Measurements from ENCODE around the gene TBXAS1.

DNA sequence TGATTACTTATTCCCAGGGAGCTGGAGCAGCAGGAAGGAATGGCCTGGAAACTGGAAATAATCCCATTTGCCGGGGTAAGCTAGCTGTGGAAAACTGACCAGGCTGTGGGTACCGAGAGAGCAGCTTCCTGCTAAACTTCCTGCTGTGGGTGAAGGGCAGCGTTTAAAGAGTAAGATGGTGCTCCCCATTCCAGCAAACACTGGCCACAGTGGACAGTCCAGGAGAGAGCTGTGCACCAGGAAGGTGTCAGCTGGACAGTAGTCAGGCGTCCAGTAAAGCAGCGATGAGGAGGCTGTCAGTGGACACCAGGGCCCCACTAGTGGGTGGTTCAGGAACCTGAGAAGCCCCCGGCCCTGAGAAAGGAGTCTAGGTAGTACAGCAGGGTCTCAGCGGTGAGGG is 55.4 kb downstream of the TBXAS1 start:
- TF ChIP-seq, protein P1, sequence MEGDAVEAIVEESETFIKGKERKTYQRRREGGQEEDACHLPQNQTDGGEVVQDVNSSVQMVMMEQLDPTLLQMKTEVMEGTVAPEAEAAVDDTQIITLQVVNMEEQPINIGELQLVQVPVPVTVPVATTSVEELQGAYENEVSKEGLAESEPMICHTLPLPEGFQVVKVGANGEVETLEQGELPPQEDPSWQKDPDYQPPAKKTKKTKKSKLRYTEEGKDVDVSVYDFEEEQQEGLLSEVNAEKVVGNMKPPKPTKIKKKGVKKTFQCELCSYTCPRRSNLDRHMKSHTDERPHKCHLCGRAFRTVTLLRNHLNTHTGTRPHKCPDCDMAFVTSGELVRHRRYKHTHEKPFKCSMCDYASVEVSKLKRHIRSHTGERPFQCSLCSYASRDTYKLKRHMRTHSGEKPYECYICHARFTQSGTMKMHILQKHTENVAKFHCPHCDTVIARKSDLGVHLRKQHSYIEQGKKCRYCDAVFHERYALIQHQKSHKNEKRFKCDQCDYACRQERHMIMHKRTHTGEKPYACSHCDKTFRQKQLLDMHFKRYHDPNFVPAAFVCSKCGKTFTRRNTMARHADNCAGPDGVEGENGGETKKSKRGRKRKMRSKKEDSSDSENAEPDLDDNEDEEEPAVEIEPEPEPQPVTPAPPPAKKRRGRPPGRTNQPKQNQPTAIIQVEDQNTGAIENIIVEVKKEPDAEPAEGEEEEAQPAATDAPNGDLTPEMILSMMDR (conservative IDR thresholded peaks at IDR 0.05) = no peak
- TF ChIP-seq EZH2 (IDR thresholded peaks at IDR 0.05; ENCODE audit: low read depth) = no peak
